ENCODE data around the gene APRT. TPM values are rescaled to one million over a fixed set of nuclear protein-coding genes. Genes with fewer than 3 reads are reported as not detected.

Gene APRT
- total RNA-seq, 1 donor from 2014 or later: 207 TPM

DNA sequence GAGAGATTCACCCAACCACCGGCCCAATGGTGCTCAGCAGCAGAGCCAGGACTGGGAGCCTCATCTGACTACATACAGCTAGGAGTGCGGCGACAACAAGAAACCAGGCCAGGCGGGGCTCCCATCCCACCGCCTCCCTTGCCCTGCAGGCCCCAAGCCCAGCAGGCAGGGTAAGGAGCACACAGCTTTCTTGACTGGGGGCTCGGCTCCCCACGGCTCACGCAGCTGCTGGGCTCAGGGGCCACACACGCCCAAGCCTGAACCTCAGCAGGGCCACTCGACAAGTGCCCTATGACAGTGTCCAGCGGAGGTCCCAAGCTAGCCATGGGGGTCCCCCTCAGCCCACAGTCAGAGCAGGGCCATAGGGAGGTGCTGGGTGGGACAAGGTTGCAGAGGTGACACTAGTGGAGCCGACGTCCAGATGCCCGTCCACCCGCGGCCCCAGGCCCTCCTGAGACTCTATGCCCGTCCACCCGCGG is 40.4 kb downstream of the APRT start:
- no peak for ATAC-seq

DNA sequence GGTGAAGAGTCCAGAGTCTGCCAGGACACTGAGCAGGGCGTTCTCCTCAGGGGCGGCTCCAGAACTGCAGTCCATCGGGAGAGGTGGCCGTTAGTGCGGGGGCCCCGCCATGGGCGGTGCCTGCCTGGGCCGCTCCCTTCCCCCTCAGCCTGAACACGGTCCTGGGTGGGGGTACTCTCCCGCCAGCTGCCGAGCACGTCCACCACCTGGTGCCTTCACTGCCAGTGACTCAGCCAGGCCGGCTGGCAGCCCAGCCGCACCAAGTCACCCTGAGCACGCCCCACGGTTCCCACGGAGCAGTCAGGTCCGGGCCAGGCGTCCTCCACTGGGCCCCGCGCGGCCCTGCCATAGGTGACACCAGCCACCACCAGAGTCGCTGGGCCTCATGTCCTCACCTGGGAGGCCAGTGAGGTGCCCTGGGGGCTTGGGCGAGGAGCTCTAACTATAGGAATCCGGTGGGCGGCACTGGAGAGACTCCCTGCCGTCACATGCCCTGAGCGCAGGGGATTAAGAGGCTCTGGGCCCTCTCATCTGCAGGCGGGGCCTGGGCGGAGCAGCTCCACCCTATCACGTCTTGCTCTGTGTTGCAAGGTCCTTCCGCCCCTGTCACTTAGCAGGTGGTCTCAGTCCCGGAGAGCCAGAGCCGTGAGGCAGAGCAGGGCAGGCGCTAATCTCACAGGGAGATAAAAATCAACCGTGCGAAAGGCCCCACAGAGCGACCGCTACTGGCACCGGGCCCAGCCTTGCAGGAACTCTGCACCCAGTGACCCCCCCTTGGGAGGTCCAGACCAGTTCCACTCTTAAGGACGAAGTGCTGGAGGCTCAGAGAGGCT is 41.1 kb downstream of the APRT start:
- peak; percentile 80 for ATAC-seq

DNA sequence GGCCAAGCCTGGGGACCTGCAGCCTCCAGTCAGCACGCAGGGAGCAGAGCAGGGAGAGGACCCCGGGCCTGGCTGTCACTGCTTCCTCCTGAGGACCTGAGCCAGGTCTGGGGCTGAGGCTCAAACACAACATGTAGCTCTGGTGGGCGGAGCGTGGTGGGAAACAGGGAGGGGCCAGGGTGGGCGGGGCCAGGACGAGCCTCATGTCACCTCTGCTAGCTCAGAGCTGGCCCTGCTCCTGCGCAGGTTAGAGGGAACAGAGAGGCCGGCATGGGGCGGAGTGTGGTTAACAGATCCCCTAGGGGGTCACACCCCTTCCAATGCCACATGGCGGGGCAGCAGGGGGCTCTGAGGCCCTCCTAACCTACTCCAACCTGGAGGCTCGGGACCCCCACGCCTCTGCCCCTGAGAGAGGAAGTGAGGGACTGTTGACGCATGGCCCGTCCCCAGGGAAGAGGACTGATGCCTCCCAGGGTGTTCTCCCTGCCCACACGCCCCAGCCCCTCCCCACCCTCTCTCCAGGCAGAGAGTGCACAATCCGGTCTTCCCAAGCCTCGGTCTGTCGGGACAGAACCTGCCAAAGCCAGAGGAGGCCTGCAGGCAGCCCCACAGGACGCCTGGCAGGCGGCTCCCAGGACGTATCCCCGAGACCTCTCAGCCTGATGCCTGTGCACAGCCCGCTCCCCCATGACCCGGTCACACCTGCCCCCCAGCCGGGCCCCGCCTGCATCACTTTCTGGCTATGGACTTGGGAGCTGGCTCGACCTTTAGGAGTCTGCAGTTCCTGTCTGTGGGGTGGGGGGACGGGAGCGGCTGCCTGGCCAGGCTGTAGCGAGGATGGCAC is 41.9 kb downstream of the APRT start:
- ATAC-seq: peak; percentile 78

DNA sequence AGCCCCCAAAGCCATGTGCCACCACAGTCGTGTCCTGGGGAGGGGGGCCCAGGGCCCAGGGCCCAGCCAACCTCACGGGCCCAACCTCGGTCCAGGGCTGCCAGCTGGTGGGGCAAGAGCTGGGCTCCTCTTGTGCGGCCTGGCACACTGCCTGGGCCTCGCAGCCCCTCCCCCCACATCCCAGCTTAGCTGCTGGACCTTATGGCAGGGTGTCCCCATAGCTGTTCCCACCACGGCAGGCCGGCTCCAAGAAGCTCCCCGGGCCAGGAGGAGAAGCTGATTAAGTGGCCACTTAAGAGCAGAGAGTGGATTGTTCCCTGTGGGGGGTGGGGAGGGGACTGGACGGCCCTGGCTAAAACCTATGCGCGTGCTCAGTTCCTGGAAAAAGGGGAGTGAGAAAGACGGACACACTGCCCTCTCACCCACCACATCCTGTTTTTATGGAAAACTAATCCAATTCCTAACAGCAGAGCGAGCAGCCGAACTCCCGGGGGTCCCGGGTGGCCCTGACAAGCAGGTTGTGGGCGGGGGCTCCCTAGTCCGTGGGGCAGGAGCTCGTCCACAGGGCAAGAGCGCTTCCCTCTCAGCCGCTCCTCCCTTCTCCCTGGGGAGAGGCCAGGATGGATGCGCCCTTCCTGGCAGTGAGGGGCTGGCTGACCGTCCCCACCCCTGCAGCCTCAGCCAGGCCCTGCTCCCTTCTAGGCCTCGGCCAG is 43.5 kb downstream of the APRT start:
- no peak for ATAC-seq

DNA sequence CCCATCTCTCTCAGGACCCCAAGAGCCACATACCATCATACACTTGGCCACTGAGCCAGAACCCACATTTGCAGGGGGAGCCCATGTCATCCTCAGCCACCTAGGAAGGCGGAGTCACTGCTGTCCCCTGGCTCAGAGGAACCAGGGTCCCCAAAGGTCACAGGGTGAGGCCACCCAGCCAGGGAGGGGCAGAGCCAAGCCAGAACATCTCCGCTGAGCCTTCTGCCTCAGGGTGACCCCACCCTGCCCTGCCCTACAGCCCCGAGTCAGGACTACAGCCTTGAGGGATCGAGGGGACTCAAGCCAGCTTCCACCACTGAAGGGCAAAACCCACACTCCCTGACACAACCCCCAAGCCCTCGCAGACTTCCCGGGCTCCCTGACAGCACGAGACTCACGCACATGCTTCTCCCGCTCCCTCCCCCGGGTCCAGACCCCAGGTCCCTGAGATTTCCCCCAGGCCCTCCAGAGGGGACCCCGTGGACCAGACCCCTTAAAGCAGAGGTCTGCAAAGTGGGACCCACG is 44.1 kb downstream of the APRT start:
- no peak for ATAC-seq

DNA sequence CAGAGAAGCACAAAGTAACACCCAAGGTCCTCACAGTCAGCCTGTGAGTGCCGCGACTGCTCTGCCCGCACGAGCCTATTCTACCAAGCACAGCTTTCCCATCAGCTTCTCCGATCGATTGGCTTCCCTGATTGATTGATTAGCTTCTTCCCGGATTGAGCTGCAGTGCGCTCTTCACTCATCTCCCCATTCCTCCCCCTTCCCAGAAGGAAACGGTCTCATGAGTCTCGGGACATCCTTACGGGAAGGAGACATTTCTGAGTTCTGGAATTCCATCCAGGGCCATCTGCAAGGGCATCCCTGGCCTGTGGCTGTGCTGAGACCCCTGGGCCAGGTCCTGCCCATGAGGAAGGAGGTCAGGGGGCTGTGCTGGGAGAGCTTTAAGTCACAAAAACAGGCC is 44.8 kb downstream of the APRT start:
- no peak for ATAC-seq

DNA sequence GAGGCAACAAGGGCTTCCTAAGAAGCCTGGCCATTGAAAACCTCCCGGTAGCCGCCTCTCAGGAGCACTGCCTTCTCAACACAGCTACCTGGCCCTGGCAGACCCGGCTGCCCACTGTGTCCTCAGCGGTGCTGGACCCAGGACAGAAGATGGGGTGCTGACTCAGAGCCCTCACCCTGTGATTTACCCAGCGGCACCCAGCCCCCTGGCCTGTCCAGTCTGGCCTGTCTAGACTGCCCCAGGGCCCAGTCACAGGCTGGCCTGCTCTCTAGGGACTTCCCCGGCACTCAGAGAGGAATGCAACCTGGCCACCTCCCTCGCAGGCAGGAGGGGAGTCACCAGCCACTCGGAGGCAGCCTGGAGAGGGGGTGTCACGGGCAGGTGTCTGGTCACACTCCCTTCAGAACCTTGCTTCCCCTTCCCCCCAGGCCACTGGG is 46.8 kb downstream of the APRT start:
- ATAC-seq: peak; percentile 73

DNA sequence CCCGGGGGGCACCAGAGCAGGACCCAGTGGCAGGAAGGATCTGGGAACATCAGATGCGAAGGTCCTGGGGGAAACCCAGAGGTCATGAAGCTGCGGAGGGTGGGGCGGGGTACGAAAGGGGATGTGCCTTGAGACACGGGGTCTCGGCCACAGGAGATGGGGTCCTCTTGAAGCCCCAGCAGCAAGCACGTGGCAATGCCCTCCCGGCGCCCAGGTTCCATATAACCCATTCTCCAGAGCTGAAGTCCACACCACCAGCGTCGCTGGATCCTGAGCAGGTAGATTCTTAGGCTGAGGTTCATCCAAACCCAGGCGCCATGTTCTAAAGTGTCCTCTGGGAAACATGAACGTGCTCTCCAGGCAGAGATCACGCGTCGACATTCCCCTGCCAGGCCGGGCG is 47.6 kb downstream of the APRT start:
- no peak for ATAC-seq

DNA sequence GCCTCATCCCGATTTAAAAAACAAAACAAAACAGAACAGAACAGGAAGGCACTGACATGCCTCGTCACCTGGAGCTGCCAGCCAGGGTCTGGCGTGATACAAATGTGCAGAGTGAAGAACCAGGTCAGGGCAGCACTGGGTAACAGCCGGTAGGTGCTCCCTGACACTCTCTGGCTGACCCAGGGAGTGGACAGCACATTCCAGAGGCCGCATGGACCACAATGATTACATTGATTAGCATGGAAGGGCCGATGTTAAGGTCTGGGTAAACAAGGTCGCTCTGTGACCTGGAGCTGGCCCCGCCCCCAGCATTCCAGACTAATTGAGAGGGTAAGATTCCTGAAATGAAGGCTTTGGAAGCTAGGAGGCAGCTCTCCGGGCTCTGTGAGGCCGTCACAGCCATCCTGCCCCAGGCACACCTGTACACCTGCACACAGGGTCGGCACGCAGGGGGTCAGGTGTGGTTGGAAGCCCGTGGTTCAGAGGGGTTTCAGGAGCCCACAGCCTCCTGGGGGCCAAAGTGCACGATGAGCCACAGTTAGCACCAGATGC is 48.1 kb downstream of the APRT start:
- ATAC-seq: no peak

DNA sequence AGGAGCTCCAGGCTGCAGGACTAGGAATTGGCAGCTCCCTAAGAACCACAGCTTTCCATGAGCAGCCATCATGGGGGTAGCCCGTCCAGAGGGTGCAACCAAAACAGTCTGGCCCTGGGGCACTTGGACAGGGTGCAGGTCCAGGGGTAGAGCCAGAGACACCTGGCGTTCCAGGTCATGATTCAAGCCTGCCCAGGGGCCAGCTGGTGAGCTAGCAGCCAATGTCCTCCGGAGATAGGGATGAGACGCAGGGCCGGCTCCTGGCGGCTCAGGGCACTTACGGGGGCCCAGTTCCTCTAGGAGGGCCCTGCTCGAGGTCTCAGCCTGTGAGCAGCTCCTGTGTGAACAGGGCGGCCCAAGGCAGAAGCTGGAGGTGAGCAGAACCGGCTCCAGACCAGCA is 48.8 kb downstream of the APRT start:
- ATAC-seq: no peak

DNA sequence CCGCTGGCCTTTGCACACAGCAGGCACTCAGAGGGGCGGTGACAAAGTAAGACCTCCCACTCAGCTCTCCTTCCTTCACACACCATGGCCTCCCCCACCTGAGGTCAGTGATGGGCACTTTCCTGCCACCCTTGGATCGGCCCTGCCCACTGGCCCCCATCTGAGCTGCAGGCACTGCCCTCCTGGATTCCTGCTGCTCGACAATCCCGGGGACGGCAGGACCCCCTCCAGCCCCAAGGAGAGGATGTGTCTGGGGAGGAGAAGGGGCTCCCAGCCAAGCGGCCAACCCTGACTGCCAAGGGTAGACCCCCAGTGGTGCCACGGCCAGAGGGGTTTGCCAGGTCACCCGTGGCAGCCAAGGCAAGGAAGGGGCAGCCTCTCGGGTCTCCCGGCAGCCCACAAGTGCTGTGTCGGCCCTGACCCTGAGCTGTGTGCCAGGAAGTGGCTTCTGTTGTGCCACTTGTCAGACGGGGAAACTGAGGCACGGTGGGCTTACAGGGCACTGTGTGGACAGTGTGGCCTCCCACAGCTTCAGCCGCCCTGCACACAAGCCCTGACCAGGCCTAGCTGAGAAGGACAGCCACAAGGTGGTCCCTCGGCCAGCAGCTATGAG is 49.4 kb downstream of the APRT start:
- ATAC-seq: no peak

DNA sequence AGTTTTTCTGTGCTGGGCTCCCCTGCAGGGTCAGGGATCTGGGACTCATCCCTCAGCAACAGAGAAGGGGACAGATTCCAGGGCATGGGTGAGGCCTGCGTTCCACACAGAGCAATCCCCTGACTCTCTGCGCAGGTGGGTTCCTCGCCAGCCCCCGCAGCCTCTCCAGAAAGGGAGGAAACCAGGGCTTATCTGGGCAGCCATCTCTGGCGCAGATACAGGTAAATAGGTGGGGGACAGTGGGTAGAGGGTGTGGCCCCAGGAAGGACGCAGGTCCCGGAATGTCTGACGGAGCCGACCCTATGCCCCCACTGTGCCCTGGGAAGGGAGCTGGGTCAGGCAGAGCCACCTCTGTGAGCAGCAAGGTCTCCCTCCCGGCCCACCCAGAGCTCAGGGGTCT is 49.9 kb downstream of the APRT start:
- no peak for ATAC-seq

DNA sequence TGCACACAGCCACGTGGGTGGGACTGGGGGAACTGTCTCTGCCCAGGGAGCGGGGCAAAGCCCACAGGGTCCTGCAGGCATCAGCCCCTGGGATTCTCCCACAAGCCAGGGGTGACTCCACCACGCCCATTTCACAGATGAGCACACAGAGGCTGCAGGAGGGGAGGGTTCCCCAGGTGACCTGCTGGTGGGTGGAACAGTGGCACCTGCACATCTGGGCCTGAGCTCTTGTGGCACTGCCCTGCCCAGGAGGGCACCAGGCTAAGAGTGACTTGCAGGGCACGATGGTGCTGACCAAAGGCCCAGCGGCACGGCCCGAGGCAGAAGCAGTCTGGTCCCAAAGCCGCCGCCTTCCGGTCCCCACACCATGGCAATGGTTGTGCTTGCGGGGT is 50.6 kb downstream of the APRT start:
- no peak for ATAC-seq

DNA sequence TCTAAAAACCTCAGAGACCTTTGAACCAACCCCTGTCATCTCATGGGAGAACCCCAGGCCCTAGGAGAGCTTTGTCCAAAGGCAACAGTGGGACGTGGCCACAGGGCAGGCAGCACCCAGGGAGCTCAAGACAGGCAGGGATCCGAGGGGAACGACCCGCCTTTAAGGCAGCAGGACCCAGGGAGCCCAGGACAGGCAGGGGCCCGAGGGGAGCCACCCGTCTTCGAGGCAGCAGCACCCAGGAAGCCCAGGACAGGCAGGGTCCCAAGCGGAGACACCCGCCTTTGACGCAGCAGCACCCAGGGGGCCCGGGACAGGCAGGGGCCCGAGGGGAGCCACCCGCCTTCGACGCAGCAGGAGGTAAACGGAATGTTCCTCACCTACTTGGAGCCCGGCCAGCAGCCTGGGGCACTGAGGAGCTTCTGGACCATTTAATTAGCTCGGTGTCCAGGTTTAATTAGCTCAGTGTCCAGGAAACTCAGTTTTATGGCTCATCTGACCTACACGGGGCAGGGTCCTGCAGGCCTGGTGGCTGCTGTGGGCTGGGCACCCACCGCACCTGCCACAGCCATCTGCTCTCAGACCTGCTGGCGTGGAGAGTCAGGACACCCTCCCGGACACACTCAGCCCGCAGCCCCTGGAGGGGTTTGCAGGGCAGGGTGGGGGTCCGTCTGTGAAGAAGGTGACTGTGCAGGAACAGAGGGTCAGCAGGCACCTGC is 51.1 kb downstream of the APRT start:
- no peak for ATAC-seq

DNA sequence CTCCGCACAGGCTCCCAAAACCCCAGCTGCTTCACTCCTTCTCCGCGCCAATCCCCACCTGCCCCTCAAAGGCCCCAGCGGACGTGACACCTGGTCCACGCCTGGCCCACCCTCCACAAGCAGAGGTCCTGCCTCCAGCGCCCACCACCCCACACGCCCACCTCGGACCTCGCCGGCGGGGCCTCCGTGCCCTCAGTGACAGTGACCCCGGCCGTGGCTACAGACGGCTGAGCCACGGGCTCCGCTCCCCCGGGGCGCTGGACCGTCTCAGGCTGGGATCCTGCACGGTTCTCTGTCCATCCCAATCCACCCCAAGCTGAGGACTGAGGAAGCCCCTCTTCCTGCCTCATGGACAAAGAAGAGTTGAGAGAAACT is 51.8 kb downstream of the APRT start:
- no peak for ATAC-seq

Other genes starting within 250 kb of the APRT start
- gene ZC3H18, start 241.5 kb downstream of the APRT start, total RNA-seq: 21.9 TPM
- not detected for gene IL17C, start 173.4 kb downstream of the APRT start, total RNA-seq
- gene CYBA, start 160.9 kb downstream of the APRT start, total RNA-seq: 66.3 TPM
- 154 TPM for gene MVD, start 148.8 kb downstream of the APRT start, total RNA-seq
- 0.28 TPM for gene SNAI3, start 125.4 kb downstream of the APRT start, total RNA-seq
- gene RNF166, start 105.5 kb downstream of the APRT start, total RNA-seq: 4.7 TPM
- 14.3 TPM for gene CTU2, start 105.4 kb downstream of the APRT start, total RNA-seq
- gene PIEZO1, start 26.7 kb downstream of the APRT start, total RNA-seq: 64.7 TPM
- 21.6 TPM for gene CDT1, start 8.1 kb downstream of the APRT start, total RNA-seq
- 17.0 TPM for gene GALNS, start 45.0 kb upstream of the APRT start, total RNA-seq
- 61.0 TPM for gene TRAPPC2L, start 45.2 kb upstream of the APRT start, total RNA-seq
- not detected for gene PABPN1L, start 54.7 kb upstream of the APRT start, total RNA-seq
- gene CBFA2T3, start 165.3 kb upstream of the APRT start, total RNA-seq: 1.1 TPM